ENCODE data around the gene CRISP1. TPM values are rescaled to one million over a fixed set of nuclear protein-coding genes. Genes with fewer than 3 reads are reported as not detected.
"Not testable (repeated sequence)": the region's sequence is repeated elsewhere in the genome, so short reads cannot be mapped to it uniquely, and the experiment has no call there.

CRISP1 gene
- total RNA-seq, 1 donor from 2014 or later = not detected

DNA sequence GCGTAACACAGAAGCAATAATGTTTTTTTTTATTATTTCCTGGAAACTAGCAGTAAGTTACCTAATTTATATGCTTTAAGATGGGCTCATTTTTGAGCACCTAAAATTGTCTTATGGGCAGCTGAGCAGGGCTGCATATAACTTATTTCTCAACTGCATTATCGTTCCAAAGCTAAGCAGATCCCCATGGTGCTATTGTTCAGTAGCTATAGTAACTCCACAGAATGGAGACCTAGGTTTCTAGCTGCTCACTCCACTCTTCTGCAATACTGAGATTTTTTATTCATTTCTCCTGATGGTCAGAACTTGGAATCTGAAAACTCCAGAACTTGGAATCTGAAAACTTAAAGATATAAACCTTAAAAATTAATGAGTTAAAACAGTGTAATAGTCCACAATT, 18.7 kb downstream of the CRISP1 start:
- intact Hi-C loops (cut with DNase I) = loop anchor here (10.0 kb wide), 1 partner anchor 223 kb away; no protein-coding TSS in a partner anchor
- no peak for DNase-seq
- no peak for ATAC-seq (ENCODE audit: poor library complexity)

DNA sequence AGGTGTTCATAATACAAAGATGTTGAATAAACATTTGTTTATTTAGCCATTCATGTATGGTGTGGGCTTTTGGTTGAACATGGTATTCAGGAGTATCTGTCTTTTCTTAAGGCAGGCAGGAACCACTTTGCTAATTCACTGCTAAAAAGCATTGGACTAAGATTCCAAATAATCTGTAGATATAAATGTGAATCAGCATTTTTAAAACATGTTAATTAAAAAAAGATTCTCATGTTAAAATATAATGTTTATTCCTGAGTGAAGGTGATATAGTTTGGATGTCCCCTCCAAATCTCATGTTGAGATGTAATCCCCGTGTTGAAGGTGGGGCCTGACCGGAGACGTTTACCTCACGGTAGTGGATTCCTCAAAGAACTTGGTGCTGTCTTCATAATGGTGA, 19.3 kb downstream of the CRISP1 start:
- intact Hi-C loops (cut with DNase I) = loop anchor here (10.0 kb wide), 1 partner anchor 222 kb away; no protein-coding TSS in a partner anchor
- ATAC-seq (ENCODE audit: poor library complexity) (no peak), DNase-seq (no peak)

DNA sequence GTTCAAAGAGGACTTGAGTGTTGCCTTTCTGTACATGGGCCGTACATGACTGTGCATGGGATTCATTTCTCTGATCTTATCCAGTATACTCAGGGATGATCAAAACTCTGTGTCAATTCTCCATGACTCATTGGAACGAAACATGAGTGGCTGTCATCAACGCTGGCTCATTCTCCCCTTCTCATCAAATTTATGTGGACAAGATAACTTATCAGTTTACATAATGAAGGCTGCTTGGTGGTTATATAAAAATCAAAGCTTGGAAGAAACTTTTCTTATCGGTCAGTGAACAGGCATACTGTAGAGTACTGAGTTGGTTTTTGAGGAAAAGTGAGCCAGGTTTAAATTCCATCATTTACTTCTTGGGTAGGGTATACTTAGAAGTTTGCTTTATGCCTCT, 24.9 kb downstream of the CRISP1 start:
- DNase-seq (no peak), ATAC-seq (ENCODE audit: poor library complexity) (no peak)
- intact Hi-C loops (cut with DNase I) = loop anchor here (10.0 kb wide), 1 partner anchor 217 kb away; no protein-coding TSS in a partner anchor

DNA sequence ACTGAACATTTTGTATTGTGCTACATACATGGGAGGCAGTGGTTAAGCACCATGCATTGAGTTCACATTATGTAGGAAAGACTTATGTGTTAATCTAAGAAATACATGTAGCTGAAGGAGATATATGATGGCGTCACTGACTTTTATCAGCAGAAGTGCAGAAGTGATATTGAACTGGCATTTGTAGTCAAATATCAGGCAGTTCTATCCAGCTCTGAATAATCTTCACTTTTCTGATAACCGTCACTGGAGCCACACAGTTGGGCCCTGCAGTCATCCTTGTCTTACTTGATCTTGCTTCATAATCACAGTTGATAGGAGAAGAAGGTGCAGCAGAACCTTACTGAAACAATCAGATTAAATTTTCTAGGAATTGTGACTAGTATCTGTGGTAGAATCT, 26.4 kb downstream of the CRISP1 start:
- intact Hi-C loops (cut with DNase I) = loop anchor here (10.0 kb wide), 1 partner anchor 215 kb away; no protein-coding TSS in a partner anchor
- ATAC-seq (ENCODE audit: poor library complexity) (no peak), DNase-seq (no peak)

DNA sequence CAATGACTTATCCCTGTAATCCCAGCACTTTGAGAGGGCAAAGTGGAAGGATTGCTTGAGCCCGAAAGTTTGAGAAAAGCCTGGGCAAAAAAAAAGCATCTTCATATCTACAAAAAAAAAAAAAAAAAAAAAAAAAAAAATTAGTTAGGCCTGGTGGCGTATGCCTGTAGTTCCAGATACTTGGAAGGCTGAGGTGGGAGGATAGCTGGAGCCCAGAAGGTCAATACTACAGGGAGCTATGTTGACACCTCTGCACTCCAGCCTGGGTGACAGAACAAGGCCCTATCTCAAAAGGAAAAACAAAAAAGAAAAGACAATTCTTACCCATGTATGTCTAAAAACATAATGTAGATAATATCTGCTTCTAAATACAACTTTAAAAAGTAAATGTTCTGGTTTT, 27.2 kb downstream of the CRISP1 start:
- no peak for DNase-seq
- intact Hi-C loops (cut with DNase I) = no loop called here
- no peak for ATAC-seq (ENCODE audit: poor library complexity)

DNA sequence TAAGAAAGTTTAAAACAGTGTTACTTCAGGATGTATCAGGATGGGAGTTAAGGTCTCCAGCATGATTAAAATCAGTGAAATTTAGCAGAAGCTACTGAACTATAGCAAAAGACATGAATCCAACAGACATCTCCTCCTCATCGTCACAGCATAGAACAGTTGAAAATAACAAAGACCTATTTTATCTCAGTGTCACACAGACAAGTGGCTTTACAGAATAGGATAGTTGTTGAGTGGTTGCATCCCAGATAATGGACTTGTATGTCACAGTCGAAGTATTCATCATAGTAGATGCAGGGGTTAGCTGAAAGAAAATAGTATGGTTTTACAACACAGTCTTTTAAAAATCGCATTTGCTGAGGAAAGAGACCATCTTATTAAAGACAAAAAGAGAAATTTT, 31.2 kb downstream of the CRISP1 start:
- intact Hi-C loops (cut with DNase I) = no loop called here
- DNase-seq (no peak), ATAC-seq (ENCODE audit: poor library complexity) (no peak)

DNA sequence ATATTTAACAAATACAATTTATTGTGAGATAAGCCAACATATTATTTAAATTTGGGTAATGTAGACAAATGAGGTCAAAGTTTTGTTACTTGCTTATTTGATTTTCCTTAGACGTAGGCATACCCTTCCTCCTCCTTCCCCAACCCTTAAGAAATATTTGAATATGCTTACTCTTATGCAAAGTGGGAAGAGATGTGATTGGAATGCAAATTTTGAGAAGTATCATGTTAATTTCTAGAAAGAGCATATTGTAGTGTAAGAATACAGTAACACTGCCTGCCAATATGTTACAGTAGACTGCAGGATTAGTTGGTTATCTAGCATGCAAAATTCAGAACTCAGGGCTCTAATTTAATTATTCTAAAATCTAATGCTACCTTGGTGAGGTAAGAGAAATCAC, 32.9 kb downstream of the CRISP1 start:
- no peak for DNase-seq

DNA sequence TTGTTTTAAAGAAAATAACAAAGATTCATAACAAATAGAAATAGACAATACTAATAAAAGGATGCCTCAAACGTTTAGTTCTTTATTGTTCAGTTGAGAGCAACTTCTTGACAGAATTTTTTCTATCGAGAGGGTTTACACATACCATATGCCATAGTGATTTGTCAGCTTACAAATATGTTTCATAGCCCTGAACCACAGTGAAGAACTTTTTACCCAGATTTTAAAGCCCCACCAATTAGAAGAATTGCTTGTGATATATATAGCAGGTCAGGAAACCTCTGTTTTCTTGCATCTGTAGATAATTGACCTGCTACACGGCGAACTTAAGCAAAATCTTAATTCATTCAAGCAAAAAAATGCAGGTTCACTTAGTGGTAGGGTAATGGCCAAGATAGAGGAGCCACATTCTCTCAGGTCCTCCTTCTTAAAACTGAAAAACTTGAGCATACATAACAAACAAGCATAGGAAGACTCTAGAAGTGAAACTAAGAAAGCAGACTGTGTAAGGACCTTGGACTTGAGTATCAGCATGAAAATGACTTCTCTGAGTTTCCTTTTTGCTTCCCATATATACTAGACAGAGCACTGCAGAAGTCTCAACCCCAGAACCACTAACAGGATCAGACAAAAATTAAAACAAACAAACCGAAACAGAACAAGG, 39.5 kb downstream of the CRISP1 start:
- no peak for ATAC-seq (ENCODE audit: poor library complexity)
- intact Hi-C loops (cut with DNase I) = no loop called here
- DNase-seq = no peak

More for the DNA sequence above, 32.9 kb downstream of the CRISP1 start:
- intact Hi-C loops (cut with DNase I) = no loop called here
- ATAC-seq (ENCODE audit: poor library complexity) = no peak

DNA sequence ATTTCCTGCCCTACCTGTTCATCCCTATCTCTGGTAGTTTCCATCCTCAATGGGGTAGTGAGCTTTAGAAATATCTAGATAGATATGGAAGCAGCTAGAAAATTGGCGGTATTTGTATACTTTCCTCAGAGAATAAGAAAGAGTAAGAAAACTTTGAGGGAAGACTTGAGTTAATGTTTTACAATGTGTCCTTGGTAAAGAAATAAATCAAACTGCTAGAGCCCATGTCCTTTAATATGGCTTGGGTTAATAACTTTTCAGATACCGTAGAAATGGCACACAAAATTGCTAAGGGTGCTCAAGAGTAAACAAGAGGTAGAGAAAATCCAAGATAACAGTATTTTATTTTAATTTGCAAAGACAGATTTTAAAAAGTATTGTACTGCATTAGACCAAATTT, 51.2 kb downstream of the CRISP1 start:
- DNase-seq = no peak
- no peak for ATAC-seq (ENCODE audit: poor library complexity)
- intact Hi-C loops (cut with DNase I) = no loop called here

DNA sequence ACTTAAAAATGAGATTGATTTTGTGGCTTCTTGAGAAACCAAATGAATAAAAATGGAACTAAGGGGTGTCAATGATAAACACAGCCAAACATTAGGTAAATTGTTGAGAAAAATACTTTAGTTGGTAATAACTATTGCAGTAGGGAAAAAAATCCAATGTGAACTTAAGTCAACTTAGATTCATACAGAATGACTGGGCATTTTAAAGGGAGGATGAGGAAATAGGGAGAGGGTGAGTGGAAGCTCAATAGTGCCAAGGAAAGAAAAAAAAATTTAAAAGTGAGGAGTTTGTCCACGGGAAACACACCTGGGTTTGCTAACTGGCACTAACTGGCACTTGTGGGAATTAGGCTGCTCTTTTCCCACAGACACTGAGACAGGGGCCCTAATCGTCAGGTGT, 53.1 kb downstream of the CRISP1 start:
- DNase-seq (no peak), ATAC-seq (ENCODE audit: poor library complexity) (no peak)
- intact Hi-C loops (cut with DNase I) = no loop called here

DNA sequence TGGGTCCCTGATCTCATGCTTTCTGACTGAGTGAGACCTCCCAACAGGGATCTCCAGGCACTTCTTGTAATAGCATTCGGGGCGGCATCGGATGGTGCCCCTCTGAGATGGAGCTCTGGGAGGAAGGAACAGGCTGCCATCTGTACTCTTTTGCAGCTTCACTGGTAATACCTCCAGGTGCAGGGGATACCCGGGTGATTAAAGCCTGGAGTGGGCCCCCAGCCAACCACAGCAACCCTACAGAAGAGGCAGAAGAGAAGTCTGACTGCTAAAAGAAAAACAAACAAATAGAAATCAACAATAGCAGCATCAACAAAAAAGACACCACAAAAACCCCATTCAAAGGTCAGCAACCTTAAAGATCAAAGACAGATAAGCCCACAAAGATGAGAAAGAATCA, 60.2 kb downstream of the CRISP1 start:
- intact Hi-C loops (cut with DNase I) = no loop called here
- ATAC-seq (ENCODE audit: poor library complexity) (no peak), DNase-seq (no peak)

DNA sequence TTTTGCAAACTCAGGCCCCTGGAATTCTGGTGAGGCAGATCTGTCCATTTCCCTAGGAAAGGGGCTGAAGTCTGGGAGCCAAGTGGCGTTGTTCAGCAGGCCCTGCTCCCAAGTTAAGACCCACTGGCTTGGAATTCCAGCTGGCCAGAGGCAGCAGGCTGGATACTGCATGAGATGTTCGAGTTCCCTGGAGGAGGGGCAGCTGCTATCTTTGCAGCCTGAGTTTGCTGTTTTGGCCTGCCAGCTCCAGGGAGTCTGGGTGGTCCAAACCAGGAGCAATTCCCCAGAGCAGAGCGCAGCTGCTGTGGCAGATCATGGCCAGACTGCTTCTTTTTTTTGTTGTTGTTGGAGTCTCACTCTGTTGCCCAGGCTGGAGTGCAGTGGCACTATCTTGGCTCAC, 61.1 kb downstream of the CRISP1 start:
- DNase-seq = no peak
- intact Hi-C loops (cut with DNase I) = no loop called here
- ATAC-seq (ENCODE audit: poor library complexity) = no peak

DNA sequence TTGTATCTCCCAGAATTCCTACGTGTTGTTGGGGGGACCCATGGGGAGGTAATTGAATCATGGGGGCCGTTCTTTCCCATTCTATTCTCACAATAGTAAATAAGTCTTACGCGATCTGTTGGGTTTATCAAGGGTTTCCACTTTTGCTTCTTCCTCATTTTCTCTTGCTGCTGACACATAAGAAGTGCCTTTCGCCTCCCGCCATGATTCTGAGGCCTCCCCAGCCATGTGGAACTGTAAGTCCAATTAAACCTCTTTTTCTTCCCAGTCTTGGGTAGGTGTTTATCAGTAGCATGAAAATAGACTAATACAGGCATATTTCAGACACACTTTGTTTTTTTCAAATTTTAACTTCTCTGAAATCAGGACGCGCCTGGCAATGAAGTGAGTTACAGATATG, 64.8 kb downstream of the CRISP1 start:
- intact Hi-C loops (cut with DNase I) = no loop called here
- no peak for ATAC-seq (ENCODE audit: poor library complexity)
- DNase-seq = no peak

DNA sequence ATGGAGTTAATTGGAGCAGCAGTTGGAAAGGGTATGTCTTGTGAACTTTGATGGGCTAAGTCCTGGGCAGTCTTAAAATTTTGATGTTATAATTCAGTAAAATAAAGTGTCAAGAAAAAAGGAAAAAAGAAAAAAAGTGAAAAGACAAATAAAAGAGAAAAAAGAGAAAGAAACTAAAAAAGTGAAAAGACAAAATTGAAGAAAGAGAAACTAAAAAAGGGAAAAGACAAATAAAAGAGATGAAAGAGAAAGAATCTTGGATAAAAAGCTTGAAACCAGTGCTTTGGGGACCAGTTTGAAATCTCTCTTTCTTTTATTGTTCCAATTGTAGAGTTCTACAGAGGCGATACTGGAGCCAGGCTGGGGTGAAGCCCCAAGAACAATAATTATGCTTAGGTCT, 67.2 kb downstream of the CRISP1 start:
- intact Hi-C loops (cut with DNase I) = no loop called here
- no peak for ATAC-seq (ENCODE audit: poor library complexity)

DNA sequence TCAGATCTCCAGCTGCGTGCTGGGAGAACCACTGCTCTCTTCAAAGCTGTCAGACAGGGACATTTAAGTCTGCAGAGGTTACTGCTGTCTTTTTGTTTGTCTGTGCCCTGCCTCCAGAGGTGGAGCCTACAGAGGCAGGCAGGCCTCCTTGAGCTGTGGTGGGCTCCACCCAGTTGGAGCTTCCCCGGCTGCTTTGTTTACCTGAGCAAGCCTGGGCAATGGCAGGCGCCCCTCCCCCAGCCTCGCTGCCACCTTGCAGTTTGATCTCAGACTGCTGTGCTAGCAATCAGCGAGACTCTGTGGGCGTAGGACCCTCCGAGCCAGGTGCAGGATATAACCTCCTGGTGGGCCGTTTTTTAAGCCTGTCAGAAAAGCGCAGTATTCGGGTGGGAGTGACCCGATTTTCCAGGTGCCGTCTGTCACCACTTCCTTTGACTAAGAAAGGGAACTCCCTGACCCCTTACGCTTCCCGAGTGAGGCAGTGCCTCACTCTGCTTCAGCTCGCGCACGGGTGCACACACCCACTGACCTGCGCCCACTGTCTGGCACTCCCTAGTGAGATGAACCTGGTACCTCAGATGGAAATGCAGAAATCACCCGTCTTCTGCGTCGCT, 69.4 kb downstream of the CRISP1 start:
- intact Hi-C loops (cut with DNase I); DNase-seq; ATAC-seq (ENCODE audit: poor library complexity): not testable (repeated sequence)

More for the DNA sequence above, 67.2 kb downstream of the CRISP1 start:
- DNase-seq = no peak

DNA sequence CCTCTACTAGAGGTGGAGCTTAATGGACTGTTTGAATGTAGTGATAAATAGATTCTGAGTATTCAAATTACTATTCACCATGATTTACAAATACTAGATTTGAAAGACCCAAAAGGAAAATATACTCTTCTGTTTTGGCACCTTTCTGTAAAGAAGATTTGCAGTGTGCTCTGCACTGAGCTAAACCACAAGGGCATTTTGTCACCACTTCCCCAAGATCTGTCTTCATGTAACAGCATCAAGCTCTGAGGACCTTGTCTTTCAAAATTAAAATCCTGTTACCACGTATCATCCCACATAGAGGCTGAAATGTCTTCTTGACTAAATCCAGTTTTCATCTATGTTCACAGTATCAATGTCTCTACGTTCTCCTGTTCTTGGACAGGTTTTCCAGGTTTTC, 76.0 kb downstream of the CRISP1 start:
- intact Hi-C loops (cut with DNase I) = no loop called here
- DNase-seq (no peak), ATAC-seq (ENCODE audit: poor library complexity) (no peak)

DNA sequence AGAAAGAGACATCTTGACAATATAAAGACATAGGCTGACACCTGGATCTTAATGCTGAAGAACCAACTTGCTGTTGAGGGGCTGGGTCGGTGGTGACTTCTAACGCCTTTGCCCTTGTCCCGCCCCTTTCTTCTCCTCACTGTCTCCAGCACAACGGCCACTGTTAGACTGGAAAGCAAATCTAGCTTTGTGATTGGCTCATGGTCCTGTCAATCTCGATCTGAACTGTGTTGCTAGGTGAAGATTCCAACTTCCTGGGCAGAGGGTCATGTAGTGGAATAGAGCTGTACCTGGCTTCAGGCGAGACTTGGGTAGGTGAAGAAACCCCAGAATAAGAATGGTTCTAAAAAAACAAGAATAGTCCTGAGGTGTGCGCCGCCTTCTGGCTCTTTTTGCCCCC, 79.2 kb downstream of the CRISP1 start, which contains the start of gene PGK2:
TSS of gene PGK2 (minus strand) at position 110 of the 400 bp plus-strand sequence. CDS start at position 12, 98 bp downstream.
- DNase-seq = no peak
- intact Hi-C loops (cut with DNase I) = no loop called here
- no peak for ATAC-seq (ENCODE audit: poor library complexity)

DNA sequence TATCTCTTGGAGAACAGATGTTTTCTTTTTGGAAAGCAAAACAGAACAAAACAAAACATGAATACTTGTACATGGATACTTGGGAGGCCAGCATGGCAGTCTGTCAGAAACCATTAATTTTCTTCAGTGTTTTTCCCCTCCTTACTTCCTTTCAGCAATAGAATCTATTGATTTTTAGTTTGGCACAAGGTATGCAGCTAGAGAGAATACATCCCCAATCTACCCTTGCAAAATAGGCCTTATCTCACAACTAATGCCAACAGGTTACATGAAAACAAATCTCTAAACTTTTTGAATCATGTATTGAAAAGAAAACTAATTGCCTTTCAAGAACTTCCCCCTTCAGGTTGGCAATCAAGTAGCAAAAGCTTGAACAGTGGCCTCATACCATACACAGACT, 82.1 kb downstream of the CRISP1 start:
- intact Hi-C loops (cut with DNase I) = no loop called here
- DNase-seq (no peak), ATAC-seq (ENCODE audit: poor library complexity) (no peak)
